Gastrocnemius medialis (tissue), 4 donors: ENCODE measurements around the gene TEDDM1. TPM values are rescaled to one million over a fixed set of nuclear protein-coding genes. Genes with fewer than 3 reads are reported as not detected.

Source experiments
- ATAC-seq, 2 donors: fragments of 150-250 bp; one replicate each; pipeline ENCODE4 v1.9.1; 2016
- DNase-seq, 2 donors: peaks; one replicate each; pipeline ENCODE4 v3.0.0-alpha.2; 2019
- H3K27ac ChIP-seq, 4 donors: fragments of 200-600 bp; sonication (generic); 1 replicate in 1 of 4; 2 replicates in 3 of 4; pipeline ENCODE4 v1.5.1; 2016 to 2018; ENCODE audit warnings: mild to moderate bottlenecking in 2 of 4, moderate library complexity in 1 of 4
- H3K27me3 ChIP-seq, 3 donors: fragments of 200-600 bp; sonication (generic) in 2 of 3; 1 replicate in 1 of 3; 2 replicates in 2 of 3; pipeline versions ENCODE4 v1.5.1 to v1.6.0; 2016 to 2019; ENCODE audit warnings: mild to moderate bottlenecking in 1 of 3, moderate library complexity in 1 of 3
- H3K36me3 ChIP-seq, 2 donors: fragments of 200-600 bp; sonication (generic) in 1 of 2; one replicate each; pipeline ENCODE4 v1.5.1; 2017 to 2018
- H3K4me1 ChIP-seq, 2 donors: fragments of 200-600 bp; sonication (generic) in 1 of 2; one replicate each; pipeline ENCODE4 v1.5.1; 2016 to 2017; ENCODE audit warnings: mild to moderate bottlenecking in 2 of 2
- H3K4me3 ChIP-seq, 4 donors: fragments of 200-600 bp; sonication (generic) in 3 of 4; 1 replicate in 1 of 4; 2 replicates in 3 of 4; pipeline ENCODE4 v1.5.1; 2016 to 2019; ENCODE audit warnings: mild to moderate bottlenecking in 2 of 4
- H3K9me3 ChIP-seq, 3 donors: fragments of 200-600 bp; sonication (generic) in 2 of 3; 1 replicate in 1 of 3; 2 replicates in 2 of 3; pipeline ENCODE4 v1.5.1; 2016 to 2019
- CTCF ChIP-seq, 5 experiments: fragments of 450-650 bp in 3 of 5; fragments of 200-600 bp in 2 of 5; sonication (generic) in 2 of 5; IDR thresholded peaks in 4 of 5; conservative IDR thresholded peaks in 1 of 5; 1 replicate in 4 of 5; 2 replicates in 1 of 5; pipeline ENCODE4 v1.5.1; 2016 to 2019; ENCODE audit warnings: antibody characterized with exemption in 5 of 5, mild to moderate bottlenecking in 3 of 5, moderate library complexity in 3 of 5
- POLR2A ChIP-seq, 2 donors: fragments of 450-650 bp; IDR thresholded peaks; one replicate each; pipeline ENCODE4 v1.6.1; 2017; ENCODE audit warnings: antibody characterized with exemption in 2 of 2, mild to moderate bottlenecking in 2 of 2, moderate library complexity in 2 of 2
- in situ Hi-C, 4 donors: fragments of 200-750 bp; cut with MboI; loops; one replicate each; pipeline versions ENCODE4 v1.15.0 to v1.8.0; 2017; ENCODE audit warnings: low sequenced_read_pairs in 4 of 4
- intact Hi-C: fragments of 100-400 bp; cut with DNase I; formaldehyde crosslinking; loops from one replicate; pipeline ENCODE4 v1.15.1; 2023; ENCODE audit warnings: low total_unique reads
- total RNA-seq, 4 donors: library from RNA; depleted of rRNA; stranded (reverse); fragments of >200 nt; gene quantifications; one replicate each; pipeline versions ENCODE4 v1.1.0 to v1.2.3, GENCODE V29; 2016

The TEDDM1 gene
- total RNA-seq, 4 donors from 2014 or later, result not detected

GRCh38 chr1:182394055-182394775 lies 6.3 kb downstream of the TEDDM1 start:
- intact Hi-C loops (loop anchor here (2.0 to 10.0 kb wide), 2 partner anchors 93 to 159 kb away; no protein-coding TSS in a partner anchor), in situ Hi-C loops (no loop called here)
- Histone ChIP-seq H3K27me3 (no peaks in the 10 kb centered on the region), H3K4me1 (peaks cover 28 to 30% of the 10 kb centered on the region in 2 donors), H3K4me3 (no peak overlapping the region), H3K36me3 (peaks cover 14 to 22% of the 10 kb centered on the region in 2 donors), H3K27ac (peak overlapping the region; percentile 94 to 99 (median 97)), H3K9me3 (no peaks in the 10 kb centered on the region)
- DNase-seq, result no peak
- TF ChIP-seq POLR2A (IDR thresholded peaks at IDR 0.05) (no peak), CTCF (IDR thresholded peaks at IDR 0.05 in 4 of 5, conservative IDR thresholded peaks at IDR 0.05 in 1 of 5) (no peak)
- ATAC-seq, result no peak

- peaks cover 20 to 40% of the 10 kb centered on the region in 2 donors for H3K36me3 ChIP-seq
- ATAC-seq (peak; percentile 18 to 29), DNase-seq (no peak)
- H3K9me3 ChIP-seq, result no peaks in the 10 kb centered on the region
- TF ChIP-seq CTCF (IDR thresholded peaks at IDR 0.05 in 4 of 5, conservative IDR thresholded peaks at IDR 0.05 in 1 of 5), result no peak
- TF ChIP-seq POLR2A (IDR thresholded peaks at IDR 0.05), result no peak
- H3K4me1 ChIP-seq, result peaks cover 30 to 33% of the 10 kb centered on the region in 2 donors
- H3K27me3 ChIP-seq, result no peaks in the 10 kb centered on the region
- in situ Hi-C loops, result no loop called here
- H3K27ac ChIP-seq, result peak overlapping the region; percentile 94 to 99 (median 97)
- intact Hi-C loops, result loop anchor here (1.0 to 10.0 kb wide), 3 partner anchors 158 to 249 kb away; no protein-coding TSS in a partner anchor
- peak overlapping the region; percentile 77 to 90 (median 82) for H3K4me3 ChIP-seq
Observed at GRCh38 chr1:182392050-182393028, 8.1 kb downstream of the TEDDM1 start.

- H3K4me1 ChIP-seq, result peaks cover 25 to 31% of the 10 kb centered on the region in 2 donors
- peak; percentile 74 to 80 for ATAC-seq
Observed at GRCh38 chr1:182391362-182392049, 9.0 kb downstream of the TEDDM1 start, which contains the start of gene GLUL. Gene GLUL (minus strand): TSS chr1:182391790. CDS start chr1:182388737, 3,053 bp downstream.

More at GRCh38 chr1:182391362-182392049, 9.0 kb downstream of the TEDDM1 start, which contains the start of gene GLUL:
- H3K36me3 ChIP-seq, result peaks cover 20 to 49% of the 10 kb centered on the region in 2 donors
- in situ Hi-C loops, result no loop called here
- H3K27me3 ChIP-seq, result no peaks in the 10 kb centered on the region
- no peaks in the 10 kb centered on the region for H3K9me3 ChIP-seq
- TF ChIP-seq CTCF (IDR thresholded peaks at IDR 0.05 in 4 of 5, conservative IDR thresholded peaks at IDR 0.05 in 1 of 5), result no peak
- peak; percentile 100 for TF ChIP-seq POLR2A (IDR thresholded peaks at IDR 0.05)
- intact Hi-C loops, result loop anchor here (1.0 to 10.0 kb wide), 6 partner anchors 43 to 248 kb away; no protein-coding TSS in a partner anchor
- peak within 1 kb of the TSS; percentile 94 to 99 (median 97) for H3K27ac ChIP-seq
- peak within 1 kb of the TSS; percentile 77 to 90 (median 82) for H3K4me3 ChIP-seq
- DNase-seq, result peak; percentile 94 to 96
